DOHH2 (cell line): ENCODE results near the gene ZFPM1.

Experiments used
- H3F3A ChIP-seq: fragments of 200-600 bp; sonication (generic), shearing (Covaris generic); 2 replicates; pipeline ENCODE4 v1.6.0; 2016; ENCODE audit warnings: antibody characterized with exemption, mild to moderate bottlenecking; ENCODE audit not compliant: control insufficient read depth, insufficient read depth
- H3K27ac ChIP-seq: fragments of 200-600 bp; sonication (generic); 2 replicates; pipeline ENCODE4 v1.5.1; 2014; ENCODE audit warnings: low read depth, mild to moderate bottlenecking, low read length, moderate library complexity
- H3K27me3 ChIP-seq: fragments of 200-600 bp; sonication (generic); 2 replicates; pipeline ENCODE4 v1.6.1; 2014; ENCODE audit warnings: mild to moderate bottlenecking, low read length, mixed read lengths; ENCODE audit not compliant: control insufficient read depth
- H3K36me3 ChIP-seq: fragments of 200-600 bp; sonication (generic); 2 replicates; pipeline ENCODE4 v1.6.1; 2014; ENCODE audit warnings: mild to moderate bottlenecking, low read length, moderate library complexity, mixed read lengths; ENCODE audit not compliant: control insufficient read depth
- H3K4me1 ChIP-seq: fragments of 200-600 bp; sonication (generic); 2 replicates; pipeline ENCODE4 v1.6.1; 2014; ENCODE audit warnings: mild to moderate bottlenecking, low read length, mixed read lengths; ENCODE audit not compliant: control insufficient read depth
- H3K4me2 ChIP-seq: fragments of 200-600 bp; sonication (generic); 2 replicates; pipeline ENCODE4 v1.6.0; 2014; ENCODE audit warnings: mild to moderate bottlenecking, low read length, moderate library complexity
- H3K4me3 ChIP-seq: fragments of 200-600 bp; sonication (generic); 2 replicates; pipeline ENCODE4 v1.5.1; 2014; ENCODE audit warnings: mild to moderate bottlenecking, low read length, mixed read lengths
- H3K79me2 ChIP-seq: fragments of 200-600 bp; sonication (generic); 2 replicates; pipeline ENCODE4 v1.6.1; 2014; ENCODE audit warnings: mild to moderate bottlenecking, low read length, mixed read lengths; ENCODE audit not compliant: control insufficient read depth
- H3K9me2 ChIP-seq: fragments of 200-600 bp; sonication (generic); replicated peaks from 2 replicates; pipeline ENCODE4 v1.6.1; 2014; ENCODE audit warnings: mild to moderate bottlenecking, low read length, mixed read lengths; ENCODE audit not compliant: control insufficient read depth
- H3K9me3 ChIP-seq: fragments of 200-600 bp; sonication (generic); 2 replicates; pipeline ENCODE4 v1.6.1; 2014; ENCODE audit warnings: antibody characterized with exemption, low read length, mixed read lengths; ENCODE audit not compliant: control insufficient read depth, insufficient read depth
- H4K20me1 ChIP-seq: fragments of 200-600 bp; sonication (generic); 2 replicates; pipeline ENCODE4 v1.6.0; 2014; ENCODE audit warnings: low read depth, mild to moderate bottlenecking, antibody characterized with exemption, low read length, moderate library complexity; ENCODE audit not compliant: control insufficient read depth, insufficient read depth
- CTCF ChIP-seq: fragments of 200-600 bp; sonication (generic); IDR thresholded peaks from one replicate; pipeline ENCODE4 v1.5.1; 2014; ENCODE audit warnings: antibody characterized with exemption, mild to moderate bottlenecking, low read depth, low read length; ENCODE audit not compliant: poor library complexity, severe bottlenecking
- EZH2phosphoT487 ChIP-seq: fragments of 200-600 bp; sonication (generic); IDR thresholded peaks from 2 replicates; pipeline ENCODE4 v1.6.1; 2017; ENCODE audit warnings: borderline replicate concordance, mild to moderate bottlenecking, antibody characterized with exemption, low read length, moderate library complexity, mixed read lengths

The ZFPM1 gene

GRCh38 chr16:88480829-88481228, 27.7 kb downstream of the ZFPM1 start:
- Histone ChIP-seq H3K79me2 (no peaks in the 10 kb centered on the region), H3K9me3 (no peaks in the 10 kb centered on the region), H4K20me1 (no peaks in the 10 kb centered on the region), H3K4me1 (peaks cover 7% of the 10 kb centered on the region), H3K27me3 (peaks cover 11% of the 10 kb centered on the region), H3K36me3 (no peaks in the 10 kb centered on the region), H3K9me2 (no peaks in the 10 kb centered on the region), H3K4me2 (no peak overlapping the region), H3K27ac (no peak overlapping the region), H3F3A (no peaks in the 10 kb centered on the region), H3K4me3 (no peak overlapping the region)
- no peak for TF ChIP-seq EZH2phosphoT487
- no peak for TF ChIP-seq CTCF

- H3K9me3 ChIP-seq, result no peaks in the 10 kb centered on the region
- H3K36me3 ChIP-seq, result no peaks in the 10 kb centered on the region
- H3K4me2 ChIP-seq, result no peak overlapping the region
- H3K4me1 ChIP-seq, result peaks cover 7% of the 10 kb centered on the region
- H3K27ac ChIP-seq, result no peak overlapping the region
- no peaks in the 10 kb centered on the region for H4K20me1 ChIP-seq
- TF ChIP-seq EZH2phosphoT487 (no peak), CTCF (no peak)
- no peak overlapping the region for H3K4me3 ChIP-seq
- H3K27me3 ChIP-seq, result peaks cover 11% of the 10 kb centered on the region
- H3F3A ChIP-seq, result no peaks in the 10 kb centered on the region
- no peaks in the 10 kb centered on the region for H3K9me2 ChIP-seq
- no peaks in the 10 kb centered on the region for H3K79me2 ChIP-seq
These were observed 28.8 kb downstream of the ZFPM1 start for GRCh38 chr16:88481851-88482250.

- no peaks in the 10 kb centered on the region for H3K79me2 ChIP-seq
These were observed 29.7 kb downstream of the ZFPM1 start for GRCh38 chr16:88482630-88483391.

More at GRCh38 chr16:88482630-88483391, 29.7 kb downstream of the ZFPM1 start:
- Histone ChIP-seq H3K4me1 (peaks cover 7% of the 10 kb centered on the region), H3K27me3 (peaks cover 11% of the 10 kb centered on the region), H3K9me3 (no peaks in the 10 kb centered on the region), H3K27ac (no peak overlapping the region), H4K20me1 (no peaks in the 10 kb centered on the region), H3K36me3 (no peaks in the 10 kb centered on the region), H3K9me2 (no peaks in the 10 kb centered on the region), H3F3A (no peaks in the 10 kb centered on the region), H3K4me2 (no peak overlapping the region), H3K4me3 (no peak overlapping the region)
- TF ChIP-seq CTCF (no peak), EZH2phosphoT487 (no peak)
